Fibroblast of the conjunctiva (primary cell): ENCODE measurements around the gene PCDH11X.
"Not testable (repeated sequence)": the region's sequence is repeated elsewhere in the genome, so short reads cannot be mapped to it uniquely, and the experiment has no call there.

Experiments used
- DNase-seq: peaks from one replicate; pipeline ENCODE4 v3.0.0-alpha.2; 2010; ENCODE audit warnings: low read depth

PCDH11X gene

GRCh38 chrX:91779135-91779534 is at the start of gene PCDH11X:
TSS of gene PCDH11X (plus strand) at chrX:91779375. CDS start at chrX:91835505, 56,130 bp downstream.
- not testable (repeated sequence) for DNase-seq

GRCh38 chrX:91747446-91747845 is 31.7 kb upstream of the PCDH11X start:
- DNase-seq: not testable (repeated sequence)

- not testable (repeated sequence) for DNase-seq
These were observed 26.2 kb upstream of the PCDH11X start for GRCh38 chrX:91753022-91753421.

GRCh38 chrX:91770619-91771488 is 8.3 kb upstream of the PCDH11X start:
- not testable (repeated sequence) for DNase-seq

- DNase-seq: not testable (repeated sequence)
These were observed 5.2 kb upstream of the PCDH11X start for GRCh38 chrX:91773943-91774342.

- DNase-seq: not testable (repeated sequence)
These were observed 833 bp downstream of the PCDH11X start for GRCh38 chrX:91780008-91780407.

GRCh38 chrX:91780698-91781097 is 1.5 kb downstream of the PCDH11X start:
- DNase-seq: not testable (repeated sequence)

GRCh38 chrX:91781553-91782298 is 2.6 kb downstream of the PCDH11X start:
- DNase-seq: not testable (repeated sequence)

- DNase-seq: not testable (repeated sequence)
These were observed 3.6 kb downstream of the PCDH11X start for GRCh38 chrX:91782825-91783224.

- DNase-seq: not testable (repeated sequence)
These were observed 38.4 kb downstream of the PCDH11X start for GRCh38 chrX:91817537-91817936.

- not testable (repeated sequence) for DNase-seq
These were observed 46.1 kb downstream of the PCDH11X start for GRCh38 chrX:91825321-91825720.
